Endothelial cell of umbilical vein (primary cell): ENCODE measurements around the gene SLC22A4. TPM values are rescaled to one million over a fixed set of nuclear protein-coding genes. Genes with fewer than 3 reads are reported as not detected.

Source experiments
- BruUV-seq: library from RNA; stranded (reverse); fragments of 400-500 nt; replicated peaks from 2 replicates; lab custom pipeline; 2021; lab: Mats Ljungman, UMichigan
- CTCF ChIA-PET: fragments of 300-600, 350-600 bp; sonication (Branson Sonifier 250); formaldehyde crosslinking; loops from one replicate; lab custom pipeline; 2021; ENCODE audit warnings: antibody characterized with exemption, inconsistent platforms; lab: Charles Lee
- POLR2A ChIA-PET: fragments of 300-600, 350-600 bp; sonication (Branson Sonifier 250); formaldehyde crosslinking; loops from one replicate; lab custom pipeline; 2021; ENCODE audit warnings: antibody characterized with exemption, inconsistent platforms; lab: Charles Lee
- DNase-seq: peaks from one replicate; pipeline ENCODE4 v3.0.0-alpha.2; 2011; ENCODE audit warnings: low read depth, low spot score
- FAIRE-seq: peaks from 2 replicates; lab custom pipeline; 2011; peaks lifted over from hg19 to GRCh38; lab: Jason Lieb, UNC
- H2AFZ ChIP-seq: 2 replicates; pipeline ENCODE4 v1.6.0; 2012; ENCODE audit warnings: low read depth, low read length, control low read depth, inconsistent platforms
- H3K27ac ChIP-seq: 2 replicates; pipeline ENCODE4 v1.5.1; 2011; ENCODE audit warnings: low read depth, mild to moderate bottlenecking, control low read depth, low read length, moderate library complexity; ENCODE audit not compliant: insufficient read depth
- H3K27me3 ChIP-seq, 2 experiments: 2 replicates each; pipeline versions ENCODE4 v1.6.0 to v1.6.1; 2011; ENCODE audit warnings: low read length in 2 of 2, mixed read lengths in 1 of 2; ENCODE audit not compliant: control insufficient read depth in 2 of 2, insufficient read depth in 2 of 2
- H3K36me3 ChIP-seq, 2 experiments: 2 replicates in 1 of 2; 3 replicates in 1 of 2; pipeline ENCODE4 v1.5.1; 2011; ENCODE audit warnings: low read length in 2 of 2, mild to moderate bottlenecking in 1 of 2, moderate library complexity in 1 of 2; ENCODE audit not compliant: control insufficient read depth in 2 of 2, insufficient read depth in 2 of 2; ENCODE audit errors: extremely low read depth in 1 of 2
- H3K4me1 ChIP-seq: 3 replicates; pipeline ENCODE4 v1.5.1; 2011; ENCODE audit warnings: mild to moderate bottlenecking, low read length; ENCODE audit not compliant: control insufficient read depth, insufficient read depth; ENCODE audit errors: extremely low read depth
- H3K4me2 ChIP-seq: 2 replicates; pipeline ENCODE4 v1.6.1; 2011; ENCODE audit warnings: low read length, control low read depth, mixed read lengths; ENCODE audit not compliant: insufficient read depth
- H3K4me3 ChIP-seq, 3 experiments: fragments of 200-600 bp in 1 of 3; sonication (generic), shearing (Covaris generic) in 1 of 3; replicated peaks in 1 of 3; 2 replicates each; pipeline ENCODE4 v1.5.1; 2011 to 2016; ENCODE audit warnings: control low read depth in 3 of 3, low read length in 3 of 3, mild to moderate bottlenecking in 2 of 3, inconsistent platforms in 1 of 3, low read depth in 1 of 3, moderate library complexity in 1 of 3; ENCODE audit not compliant: insufficient read depth in 1 of 3
- H3K79me2 ChIP-seq: 2 replicates; pipeline ENCODE4 v1.6.0; 2012; ENCODE audit warnings: low read length, inconsistent platforms; ENCODE audit not compliant: control insufficient read depth, insufficient read depth
- H3K9ac ChIP-seq: replicated peaks from 2 replicates; pipeline ENCODE3; 2011; ENCODE audit warnings: low read length, control low read depth; ENCODE audit not compliant: insufficient read depth; ENCODE audit errors: extremely low read depth
- H3K9me1 ChIP-seq: replicated peaks from 3 replicates; pipeline ENCODE4 v1.6.0; 2011; ENCODE audit warnings: mild to moderate bottlenecking, low read length; ENCODE audit not compliant: control insufficient read depth, insufficient read depth; ENCODE audit errors: extremely low read depth
- H3K9me3 ChIP-seq: replicated peaks from 2 replicates; pipeline ENCODE4 v1.5.1; 2012; ENCODE audit warnings: low read length, inconsistent platforms; ENCODE audit not compliant: control insufficient read depth, insufficient read depth
- H4K20me1 ChIP-seq: replicated peaks from 2 replicates; pipeline ENCODE3; 2011; ENCODE audit warnings: mild to moderate bottlenecking, low read length; ENCODE audit not compliant: control insufficient read depth, insufficient read depth; ENCODE audit errors: extremely low read depth
- CTCF ChIP-seq, 2 donors: IDR thresholded peaks; 1 replicate in 1 of 2; 2 replicates in 1 of 2; pipeline ENCODE4 v1.5.1; 2011; ENCODE audit warnings: low read length in 2 of 2, mild to moderate bottlenecking in 2 of 2, moderate library complexity in 2 of 2, control low read depth in 1 of 2, inconsistent platforms in 1 of 2, low read depth in 1 of 2; ENCODE audit not compliant: insufficient read depth in 1 of 2; ENCODE audit errors: extremely low read depth in 1 of 2
- EZH2 ChIP-seq: IDR thresholded peaks from 2 replicates; pipeline ENCODE4 v1.6.1; 2012; ENCODE audit warnings: borderline replicate concordance, low read depth, mild to moderate bottlenecking, moderate library complexity, low read length, inconsistent platforms; ENCODE audit not compliant: severe bottlenecking
- GATA2 ChIP-seq: IDR thresholded peaks from 2 replicates; pipeline ENCODE4 v1.7.0; 2011; ENCODE audit warnings: low read depth, mild to moderate bottlenecking, moderate library complexity, mixed read lengths, low read length; ENCODE audit not compliant: insufficient read length, insufficient read depth
- JUN ChIP-seq: IDR thresholded peaks from 2 replicates; pipeline ENCODE4 v1.6.1; 2011; ENCODE audit warnings: borderline replicate concordance, low read depth; ENCODE audit not compliant: insufficient read length, insufficient read depth
- POLR2A ChIP-seq: IDR thresholded peaks from 2 replicates; pipeline ENCODE4 v1.6.1; 2012; ENCODE audit warnings: low read depth, mild to moderate bottlenecking, control low read depth, low read length
- POLR2AphosphoS5 ChIP-seq: IDR thresholded peaks from 2 replicates; pipeline ENCODE4 v1.6.1; 2012; ENCODE audit warnings: low read depth, mild to moderate bottlenecking, control low read depth, low read length, moderate library complexity; ENCODE audit not compliant: insufficient read depth
- dilution Hi-C: fragments of 300-500 bp; cut with MboI; formaldehyde crosslinking; loops from one replicate; pipeline ENCODE4 v1.15.0; 2019; ENCODE audit warnings: low sequenced_read_pairs; ENCODE audit not compliant: extremely low pct_ligation_motif_present
- intact Hi-C: fragments of 100-400 bp; cut with micrococcal nuclease; formaldehyde crosslinking; loops from one replicate; pipeline ENCODE4 v1.10.0; 2022
- polyA plus RNA-seq, 4 experiments: library from polyadenylated mRNA; depleted of rRNA in 3 of 4; stranded (reverse) in 3 of 4; unstranded in 1 of 4; fragments of >200 nt; gene quantifications; 2 replicates each; pipeline versions ENCODE4 v1.2.1 to v1.2.3, GENCODE V29; 2011 to 2012; ENCODE audit warnings: missing spikeins in 1 of 4
- total RNA-seq: library from RNA; stranded (reverse); gene quantifications from 2 replicates; pipeline ENCODE4 v1.2.3, GENCODE V29; 2021

The SLC22A4 gene
- total and polyA plus RNA-seq, 2 donors (not counting 3 experiments of a cell fraction or from before 2014, with no cell fraction given), result 4.9 to 6.9 TPM

GRCh38 chr5:132384506-132385050, 90.4 kb downstream of the SLC22A4 start:
- CTCF ChIA-PET, result interaction anchor here (2.4 kb wide), 1 partner anchor 436 kb away, joined by 15 read pairs; no protein-coding TSS in a partner anchor
- intact Hi-C loops, result loop anchor here (1.0 to 10.0 kb wide), 10 partner anchors 112 to 860 kb away; partner anchors contain the start of genes GDF9, HSPA4, IL13 and RAD50
- H3K9me3 ChIP-seq, result no peaks in the 10 kb centered on the region
- H3K79me2 ChIP-seq, result no peaks in the 10 kb centered on the region
- H2AFZ ChIP-seq, result no peak overlapping the region
- peaks cover 37% of the 10 kb centered on the region for H3K4me1 ChIP-seq
- H3K4me2 ChIP-seq, result no peak overlapping the region
- no peak overlapping the region for H3K9ac ChIP-seq
- no peak for TF ChIP-seq GATA2
- no peak for TF ChIP-seq JUN
- TF ChIP-seq POLR2A, result no peak
- TF ChIP-seq EZH2, result no peak
- no peak for TF ChIP-seq POLR2AphosphoS5
- TF ChIP-seq CTCF (IDR thresholded peaks at IDR 0.05; ENCODE audit: extremely low read depth in 1 of 2, insufficient read depth in 1 of 2, low read depth in 1 of 2, low read length in 2 of 2), result no peak
- no peak overlapping the region for H3K4me3 ChIP-seq
- dilution Hi-C loops, result no loop called here
- FAIRE-seq (no peak), DNase-seq (no peak)
- H3K9me1 ChIP-seq, result no peaks in the 10 kb centered on the region
- BruUV-seq, result no TSS peak
- H3K27ac ChIP-seq, result no peak overlapping the region
- H3K27me3 ChIP-seq, result no peaks in the 10 kb centered on the region
- no peaks in the 10 kb centered on the region for H3K36me3 ChIP-seq
- POLR2A ChIA-PET, result no interaction called here
- no peaks in the 10 kb centered on the region for H4K20me1 ChIP-seq
